ENCODE results near the gene PDGFA. TPM values are rescaled to one million over a fixed set of nuclear protein-coding genes. Genes with fewer than 3 reads are reported as not detected.

The PDGFA gene
- total RNA-seq, 1 experiment from 2014 or later = 35.8 TPM

GRCh38 chr7:452791-453455, 66.7 kb downstream of the PDGFA start:
- H3K27ac ChIP-seq (ENCODE audit: insufficient read length, low read depth, low read length) = no peak overlapping the region
- no peak overlapping the region for H3T11ph ChIP-seq (ENCODE audit: low read length)
- H4K8ac ChIP-seq (replicated peaks; ENCODE audit: insufficient read length, low read depth, low read length) = no peak overlapping the region
- H2BK12ac ChIP-seq (ENCODE audit: insufficient read length, low read depth, low read length) = no peak overlapping the region
- no peaks in the 10 kb centered on the region for H3K79me2 ChIP-seq (ENCODE audit: insufficient read depth, low read length)
- Mint-ChIP-seq H3K4me3 (no peak overlapping the region), H3K9me3 (no peaks in the 10 kb centered on the region), H3K27ac (no peak overlapping the region), H3K27me3 (ENCODE audit: low read depth) (peaks cover 43% of the 10 kb centered on the region), H3K4me1 (peaks cover 15 to 29% of the 10 kb centered on the region in 2 experiments), H3K36me3 (ENCODE audit: insufficient read depth in 1 of 3, low read depth in 3 of 3) (no peaks in the 10 kb centered on the region)
- peak overlapping the region; percentile 46 for H3K4me2 ChIP-seq (ENCODE audit: insufficient read depth, insufficient read length, low read length)
- H3K23me2 ChIP-seq (ENCODE audit: insufficient read length, low read depth, low read length, poor library complexity, severe bottlenecking) = no peaks in the 10 kb centered on the region
- H4K5ac ChIP-seq (ENCODE audit: insufficient read length, low read depth, low read length) = no peak overlapping the region
- no peak overlapping the region for H3K9ac ChIP-seq (ENCODE audit: extremely low read depth, insufficient read length, low read length)
- no peak overlapping the region for H2AFZ ChIP-seq (ENCODE audit: low read length)
- H3K18ac ChIP-seq (ENCODE audit: insufficient read length, low read depth, low read length) = no peak overlapping the region
- no peak overlapping the region for H3K56ac ChIP-seq (ENCODE audit: insufficient read length, low read depth, low read length)
- no peaks in the 10 kb centered on the region for H4K20me1 ChIP-seq (ENCODE audit: control insufficient read depth, insufficient read depth, insufficient read length)
- H2BK15ac ChIP-seq (ENCODE audit: low read depth, low read length) = no peak overlapping the region
- no peak for TF ChIP-seq CTCF (conservative IDR thresholded peaks at IDR 0.05)
- no peak overlapping the region for H4K91ac ChIP-seq (ENCODE audit: insufficient read length, low read depth, low read length)
- no peaks in the 10 kb centered on the region for H3K9me3 ChIP-seq (ENCODE audit: control insufficient read depth, low read depth, low read length)
- H2AK5ac ChIP-seq (ENCODE audit: insufficient read length, low read length) = no peak overlapping the region
- no peaks in the 10 kb centered on the region for H3K79me1 ChIP-seq (ENCODE audit: insufficient read depth, low read depth, low read length, poor library complexity, severe bottlenecking)
- no peak overlapping the region for H3K4ac ChIP-seq (ENCODE audit: low read depth, low read length)
- H2BK120ac ChIP-seq (ENCODE audit: low read depth, low read length, poor library complexity, severe bottlenecking) = no peak overlapping the region
- DNase-seq = no peak
- no peak overlapping the region for H2BK5ac ChIP-seq (ENCODE audit: insufficient read length, low read length)
- H2BK20ac ChIP-seq (ENCODE audit: low read depth, low read length, poor library complexity, severe bottlenecking) = no peak overlapping the region
- no peak overlapping the region for H3K14ac ChIP-seq (ENCODE audit: insufficient read depth, low read length)
- no peaks in the 10 kb centered on the region; the same call in 1 of the 2 replicates for H3K27me3 ChIP-seq (ENCODE audit: insufficient read depth, low read length)
- H3K4me1 ChIP-seq (ENCODE audit: insufficient read depth, low read length) = no peaks in the 10 kb centered on the region
- H3K23ac ChIP-seq (ENCODE audit: insufficient read length, low read depth, low read length) = no peak overlapping the region
- no CpG with 5 or more reads among the region's 21 CpGs for WGBS (ENCODE audit: extremely low coverage, insufficient read length, low lambda C conversion rate)

Data from H9 (cell line).